GM10248 (cell line): ENCODE data around the gene ST6GALNAC6.

Experiments
- CTCF ChIA-PET: fragments of 300-600 bp; sonication (Branson Sonifier 250); formaldehyde crosslinking; extraction: SDS; loops from one replicate; lab custom pipeline; 2021; ENCODE audit warnings: antibody characterized with exemption; lab: Yijun Ruan, JAX
- POLR2A ChIA-PET: fragments of 350-650 bp; sonication (Branson Sonifier 250); formaldehyde crosslinking; extraction: SDS; loops from one replicate; lab custom pipeline; 2020; ENCODE audit warnings: antibody characterized with exemption; lab: Yijun Ruan, JAX
- DNase-seq: peaks from one replicate; pipeline ENCODE4 v3.0.0; 2012; ENCODE audit errors: extremely low spot score
- CTCF ChIP-seq: IDR thresholded peaks from 2 replicates; pipeline ENCODE4 v1.5.1; 2012; ENCODE audit warnings: mild to moderate bottlenecking, low read depth; ENCODE audit errors: extremely low read depth, missing control alignments, control extremely low read depth

Gene ST6GALNAC6

GRCh38 chr9:127903557-127904475 lies 4.4 kb upstream of the ST6GALNAC6 start:
- no peak for TF ChIP-seq CTCF
- peak; percentile 69 for DNase-seq
- ChIA-PET POLR2A (interaction anchor here (0.6 to 0.7 kb wide), 3 partner anchors 12 to 101 kb away, joined by 3 to 5 read pairs (median 4); partner anchors contain the start of genes FPGS and ST6GALNAC4), CTCF (interaction anchor here (1.0 to 1.6 kb wide), 3 partner anchors 15 to 169 kb away, joined by 3 to 5 read pairs (median 3); partner anchors contain the start of genes CDK9 and TOR2A)

- CTCF ChIA-PET, result interaction anchor here (1.3 to 2.6 kb wide), 4 partner anchors 9 to 164 kb away, joined by 3 to 14 read pairs (median 6); partner anchors contain the start of gene TOR2A
- POLR2A ChIA-PET, result interaction anchor here (0.5 kb wide), 1 partner anchor 740 kb away, joined by 3 read pairs; no protein-coding TSS in a partner anchor
- peak; percentile 50 for DNase-seq
- no peak for TF ChIP-seq CTCF
Observed at GRCh38 chr9:127898433-127899127, 823 bp downstream of the ST6GALNAC6 start.

DNA sequence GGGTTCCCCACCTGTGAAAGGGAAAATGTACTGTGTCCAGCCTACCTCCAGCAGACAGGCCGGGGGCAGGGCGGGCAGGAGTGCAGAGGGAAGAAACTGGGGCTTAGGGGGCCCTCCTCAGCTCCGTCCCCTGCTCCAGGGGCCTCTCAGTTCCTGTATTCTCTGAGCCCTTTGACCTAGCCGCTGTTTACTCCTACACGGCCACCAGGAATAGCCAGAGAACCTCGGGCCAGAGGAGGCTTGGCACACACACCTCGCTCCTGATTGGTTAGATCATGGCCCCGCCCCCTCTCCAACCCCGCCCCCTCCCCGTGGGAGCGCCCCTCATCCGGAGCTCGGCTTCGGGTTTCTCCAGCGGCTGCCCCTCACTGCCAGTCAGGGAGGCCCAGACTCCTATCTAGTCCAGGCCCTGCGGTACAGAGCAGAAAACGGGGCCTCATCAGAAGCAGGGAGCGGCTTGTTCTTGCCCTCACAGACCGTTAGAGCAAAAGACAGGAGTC lies 2.2 kb downstream of the ST6GALNAC6 start:
- CTCF ChIA-PET, result interaction anchor here (0.7 to 1.2 kb wide), 3 partner anchors 12 to 162 kb away, joined by 3 to 4 read pairs (median 3); partner anchors contain the start of gene TOR2A
- no peak for TF ChIP-seq CTCF
- POLR2A ChIA-PET, result no interaction called here
- peak; percentile 78 for DNase-seq

- CTCF ChIA-PET, result interaction anchor here (0.7 to 1.6 kb wide), 5 partner anchors 12 to 162 kb away, joined by 3 to 5 read pairs (median 3); partner anchors contain the start of gene TOR2A
- no peak for TF ChIP-seq CTCF
- POLR2A ChIA-PET, result no interaction called here
- no peak for DNase-seq
Observed at GRCh38 chr9:127896395-127897192, 2.8 kb downstream of the ST6GALNAC6 start.

- no peak for DNase-seq
- no peak for TF ChIP-seq CTCF
- CTCF ChIA-PET, result interaction anchor here (1.1 to 2.6 kb wide), 6 partner anchors 11 to 393 kb away, joined by 3 to 11 read pairs (median 4); no protein-coding TSS in a partner anchor
- POLR2A ChIA-PET, result no interaction called here
Observed at GRCh38 chr9:127895811-127896210, 3.6 kb downstream of the ST6GALNAC6 start.
